Measurements from ENCODE around the gene TSC2. TPM values are rescaled to one million over a fixed set of nuclear protein-coding genes. Genes with fewer than 3 reads are reported as not detected.

The TSC2 gene
- polyA plus RNA-seq, 1 donor from 2014 or later, result 69.2 TPM

- Histone ChIP-seq H3K4me2 (ENCODE audit: low read length) (no peak overlapping the region), H3K9ac (ENCODE audit: low read length) (no peak overlapping the region), H3K27me3 (ENCODE audit: insufficient read depth, low read depth, low read length) (no peaks in the 10 kb centered on the region), H3K9me3 (ENCODE audit: low read length) (no peaks in the 10 kb centered on the region), H3K9me2 (ENCODE audit: insufficient read depth, low read length) (no peaks in the 10 kb centered on the region), H2AFZ (ENCODE audit: low read depth, low read length) (no peak overlapping the region), H3F3A (ENCODE audit: insufficient read depth, low read length, poor library complexity, severe bottlenecking) (no peaks in the 10 kb centered on the region), H3K4me3 (ENCODE audit: low read length) (no peak overlapping the region), H3K27ac (ENCODE audit: low read length) (no peak overlapping the region), H3K36me3 (ENCODE audit: insufficient read depth, low read length) (no peaks in the 10 kb centered on the region), H3K79me2 (replicated peaks; ENCODE audit: insufficient read depth, low read length) (no peaks in the 10 kb centered on the region), H4K20me1 (ENCODE audit: insufficient read depth) (no peaks in the 10 kb centered on the region)
- TF ChIP-seq SMC3 (conservative IDR thresholded peaks at IDR 0.05; ENCODE audit: poor library complexity) (no peak), EZH2 (IDR thresholded peaks at IDR 0.05; ENCODE audit: borderline replicate concordance, insufficient read depth, low read length, poor library complexity, severe bottlenecking) (no peak), TAF1 (IDR thresholded peaks at IDR 0.05; ENCODE audit: low read depth) (no peak), CTCF (IDR thresholded peaks at IDR 0.05; ENCODE audit: poor library complexity, severe bottlenecking) (no peak), EP300 (conservative IDR thresholded peaks at IDR 0.05; ENCODE audit: poor library complexity, severe bottlenecking) (no peak), RAD21 (conservative IDR thresholded peaks at IDR 0.05) (no peak), MXI1 (conservative IDR thresholded peaks at IDR 0.05; ENCODE audit: poor library complexity, severe bottlenecking) (no peak), POLR2AphosphoS5 (IDR thresholded peaks at IDR 0.05) (no peak)
- TF ChIP-seq, protein P1, sequence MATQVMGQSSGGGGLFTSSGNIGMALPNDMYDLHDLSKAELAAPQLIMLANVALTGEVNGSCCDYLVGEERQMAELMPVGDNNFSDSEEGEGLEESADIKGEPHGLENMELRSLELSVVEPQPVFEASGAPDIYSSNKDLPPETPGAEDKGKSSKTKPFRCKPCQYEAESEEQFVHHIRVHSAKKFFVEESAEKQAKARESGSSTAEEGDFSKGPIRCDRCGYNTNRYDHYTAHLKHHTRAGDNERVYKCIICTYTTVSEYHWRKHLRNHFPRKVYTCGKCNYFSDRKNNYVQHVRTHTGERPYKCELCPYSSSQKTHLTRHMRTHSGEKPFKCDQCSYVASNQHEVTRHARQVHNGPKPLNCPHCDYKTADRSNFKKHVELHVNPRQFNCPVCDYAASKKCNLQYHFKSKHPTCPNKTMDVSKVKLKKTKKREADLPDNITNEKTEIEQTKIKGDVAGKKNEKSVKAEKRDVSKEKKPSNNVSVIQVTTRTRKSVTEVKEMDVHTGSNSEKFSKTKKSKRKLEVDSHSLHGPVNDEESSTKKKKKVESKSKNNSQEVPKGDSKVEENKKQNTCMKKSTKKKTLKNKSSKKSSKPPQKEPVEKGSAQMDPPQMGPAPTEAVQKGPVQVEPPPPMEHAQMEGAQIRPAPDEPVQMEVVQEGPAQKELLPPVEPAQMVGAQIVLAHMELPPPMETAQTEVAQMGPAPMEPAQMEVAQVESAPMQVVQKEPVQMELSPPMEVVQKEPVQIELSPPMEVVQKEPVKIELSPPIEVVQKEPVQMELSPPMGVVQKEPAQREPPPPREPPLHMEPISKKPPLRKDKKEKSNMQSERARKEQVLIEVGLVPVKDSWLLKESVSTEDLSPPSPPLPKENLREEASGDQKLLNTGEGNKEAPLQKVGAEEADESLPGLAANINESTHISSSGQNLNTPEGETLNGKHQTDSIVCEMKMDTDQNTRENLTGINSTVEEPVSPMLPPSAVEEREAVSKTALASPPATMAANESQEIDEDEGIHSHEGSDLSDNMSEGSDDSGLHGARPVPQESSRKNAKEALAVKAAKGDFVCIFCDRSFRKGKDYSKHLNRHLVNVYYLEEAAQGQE (IDR thresholded peaks at IDR 0.05; ENCODE audit: borderline replicate concordance), result no peak
These were observed 35.2 kb downstream of the TSC2 start for GRCh38 chr16:2082983-2083364.

- TF ChIP-seq EZH2 (IDR thresholded peaks at IDR 0.05; ENCODE audit: borderline replicate concordance, insufficient read depth, low read length, poor library complexity, severe bottlenecking) (no peak), EP300 (conservative IDR thresholded peaks at IDR 0.05; ENCODE audit: poor library complexity, severe bottlenecking) (no peak), MXI1 (conservative IDR thresholded peaks at IDR 0.05; ENCODE audit: poor library complexity, severe bottlenecking) (no peak), POLR2AphosphoS5 (IDR thresholded peaks at IDR 0.05) (no peak), CTCF (IDR thresholded peaks at IDR 0.05; ENCODE audit: poor library complexity, severe bottlenecking) (no peak), TAF1 (IDR thresholded peaks at IDR 0.05; ENCODE audit: low read depth) (no peak), RAD21 (conservative IDR thresholded peaks at IDR 0.05) (no peak)
These were observed 35.6 kb downstream of the TSC2 start for GRCh38 chr16:2083409-2083808.

More at GRCh38 chr16:2083409-2083808, 35.6 kb downstream of the TSC2 start:
- Histone ChIP-seq H3K27ac (ENCODE audit: low read length) (no peak overlapping the region), H4K20me1 (ENCODE audit: insufficient read depth) (no peaks in the 10 kb centered on the region), H3K36me3 (ENCODE audit: insufficient read depth, low read length) (no peaks in the 10 kb centered on the region), H2AFZ (ENCODE audit: low read depth, low read length) (no peak overlapping the region), H3F3A (ENCODE audit: insufficient read depth, low read length, poor library complexity, severe bottlenecking) (no peaks in the 10 kb centered on the region), H3K4me2 (ENCODE audit: low read length) (no peak overlapping the region), H3K79me2 (replicated peaks; ENCODE audit: insufficient read depth, low read length) (no peaks in the 10 kb centered on the region), H3K9me2 (ENCODE audit: insufficient read depth, low read length) (no peaks in the 10 kb centered on the region), H3K4me3 (ENCODE audit: low read length) (no peak overlapping the region), H3K9ac (ENCODE audit: low read length) (no peak overlapping the region), H3K27me3 (ENCODE audit: insufficient read depth, low read depth, low read length) (no peaks in the 10 kb centered on the region), H3K9me3 (ENCODE audit: low read length) (no peaks in the 10 kb centered on the region)
